Fibroblast of skin of back (primary cell): Measurements from ENCODE around the gene SKA2.
"Not testable (repeated sequence)": the region's sequence is repeated elsewhere in the genome, so short reads cannot be mapped to it uniquely, and the experiment has no call there.

Source experiments
- DNase-seq: peaks from one replicate; pipeline ENCODE4 v3.0.0-alpha.2; 2013

SKA2 gene

DNA sequence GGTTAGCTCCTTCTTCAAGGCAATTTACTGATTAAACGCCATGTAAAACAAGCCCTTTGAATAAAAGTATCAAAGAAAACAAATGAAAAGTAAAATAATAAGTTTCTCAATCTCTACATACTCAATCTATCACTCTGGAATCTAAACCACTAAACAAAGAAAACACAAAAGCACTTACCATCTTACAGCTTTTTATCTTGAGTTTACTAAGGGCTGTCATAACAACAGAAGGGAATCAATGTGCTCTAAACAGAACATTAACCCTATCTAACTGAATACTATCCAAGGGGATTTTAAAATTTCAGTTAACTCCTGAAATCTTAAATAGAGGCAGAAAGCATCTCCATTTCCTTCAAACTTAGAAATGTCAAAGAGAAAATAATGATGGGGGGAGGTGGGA lies 3.4 kb downstream of the SKA2 start:
- DNase-seq: no peak

DNA sequence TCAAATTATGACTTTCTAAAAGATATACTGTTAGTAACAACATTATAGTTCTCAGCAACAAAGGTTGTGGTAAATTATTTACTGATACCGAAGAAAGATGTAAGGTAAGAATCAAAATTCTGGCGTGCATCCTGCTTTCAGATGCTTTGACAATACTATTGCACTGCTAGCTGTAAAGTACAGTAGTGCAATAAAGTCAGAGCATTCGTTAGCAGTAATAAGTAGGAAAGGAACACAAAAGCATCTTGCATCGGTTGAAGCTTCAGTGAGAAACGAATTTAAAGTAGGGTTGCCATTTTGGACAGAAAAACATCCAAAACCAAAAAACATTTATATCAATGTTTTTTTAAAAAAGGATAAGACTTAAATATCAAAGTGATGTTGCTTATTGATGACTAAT lies 4.0 kb downstream of the SKA2 start:
- no peak for DNase-seq

DNA sequence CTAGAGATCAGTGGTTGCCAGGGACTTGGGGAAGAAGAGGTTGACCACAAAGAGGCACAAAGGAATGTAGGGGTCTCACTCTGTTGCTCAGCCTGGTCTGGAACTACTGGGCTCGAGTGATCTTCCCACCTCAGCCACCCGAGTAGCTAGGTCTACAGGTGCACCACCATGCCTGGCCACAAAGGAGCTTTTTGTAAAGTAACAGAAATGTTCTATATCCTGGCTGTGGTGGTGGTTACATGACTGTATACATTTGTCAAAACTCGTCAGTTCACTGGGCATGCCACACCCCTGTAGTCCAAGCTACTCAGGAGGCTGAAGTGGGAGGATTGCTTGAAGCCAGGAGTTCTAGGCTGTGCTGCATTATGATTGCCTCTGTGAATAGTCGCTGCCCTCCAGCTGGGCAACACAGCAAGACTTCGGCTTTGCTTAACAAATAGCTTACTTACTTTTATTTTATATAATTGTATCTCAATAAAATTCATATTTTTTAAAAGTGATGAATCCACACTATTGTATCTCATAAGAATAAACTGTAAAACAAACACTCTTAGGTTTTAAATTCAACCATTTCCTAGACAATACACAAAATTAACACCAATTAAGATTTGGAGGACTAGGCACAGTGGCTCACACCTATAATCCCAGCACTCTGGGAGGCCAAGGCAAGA lies 5.0 kb downstream of the SKA2 start:
- no peak for DNase-seq

DNA sequence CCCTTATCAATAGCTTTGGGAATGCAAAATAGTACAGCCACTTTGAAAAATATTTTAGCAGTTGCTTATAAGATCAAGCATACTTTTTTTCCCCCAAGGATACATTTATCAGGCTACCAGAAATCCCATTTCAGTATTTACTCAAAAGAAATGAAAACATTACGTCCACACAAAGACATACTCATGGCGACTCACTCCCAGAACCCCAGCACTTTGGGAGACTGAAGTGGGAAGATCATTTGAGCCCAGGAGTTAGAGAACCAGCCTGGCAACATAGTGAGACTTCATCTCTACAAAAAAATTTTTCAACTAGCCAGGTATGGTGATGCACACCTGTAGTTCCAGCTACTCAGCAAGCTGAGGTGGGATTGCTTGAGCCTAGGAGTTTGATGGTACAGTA lies 5.9 kb downstream of the SKA2 start:
- peak; percentile 78 for DNase-seq

DNA sequence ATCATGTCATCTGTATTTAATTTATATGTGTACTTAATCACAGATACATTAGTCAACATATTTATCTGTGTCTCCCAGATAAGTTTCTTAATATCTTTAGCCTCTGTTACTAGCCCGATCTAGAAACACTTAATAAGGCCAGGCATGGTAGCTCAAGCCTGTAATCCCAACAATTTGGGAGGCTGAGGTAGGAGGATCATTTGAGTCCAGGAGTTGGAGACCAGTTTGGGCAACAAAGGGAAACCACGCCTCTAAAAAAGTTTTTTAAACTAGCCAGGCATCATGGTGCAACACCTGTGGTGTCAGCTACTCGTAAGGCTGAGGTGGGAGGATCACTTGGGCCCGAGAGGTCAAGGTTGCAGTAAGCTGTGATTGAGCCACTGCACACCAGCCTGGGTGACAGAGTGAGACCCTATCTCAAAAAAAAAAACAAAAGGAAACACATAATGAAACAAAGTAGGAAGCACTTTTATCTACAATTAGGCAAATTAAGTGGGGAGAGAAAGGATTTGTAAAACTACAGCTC lies 9.4 kb downstream of the SKA2 start:
- no peak for DNase-seq

DNA sequence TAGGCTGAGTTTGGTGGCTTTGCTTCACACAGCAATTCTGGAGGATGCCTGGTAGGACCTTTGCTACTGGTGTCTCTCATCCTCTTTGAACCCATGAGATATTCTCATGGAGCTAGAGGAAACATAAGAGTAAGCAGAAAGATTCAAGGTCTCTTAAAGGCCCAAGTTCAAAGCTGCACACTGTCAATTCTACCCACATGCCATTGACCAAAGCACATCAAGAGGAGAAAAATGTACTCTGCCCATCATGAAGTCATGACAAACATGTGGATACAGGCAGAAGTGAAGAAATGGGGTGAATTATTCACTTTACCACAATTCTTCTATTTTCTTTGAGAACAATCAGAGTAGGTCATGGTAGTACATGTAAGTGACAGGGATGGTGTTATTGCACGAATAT lies 13.1 kb downstream of the SKA2 start:
- DNase-seq: no peak

DNA sequence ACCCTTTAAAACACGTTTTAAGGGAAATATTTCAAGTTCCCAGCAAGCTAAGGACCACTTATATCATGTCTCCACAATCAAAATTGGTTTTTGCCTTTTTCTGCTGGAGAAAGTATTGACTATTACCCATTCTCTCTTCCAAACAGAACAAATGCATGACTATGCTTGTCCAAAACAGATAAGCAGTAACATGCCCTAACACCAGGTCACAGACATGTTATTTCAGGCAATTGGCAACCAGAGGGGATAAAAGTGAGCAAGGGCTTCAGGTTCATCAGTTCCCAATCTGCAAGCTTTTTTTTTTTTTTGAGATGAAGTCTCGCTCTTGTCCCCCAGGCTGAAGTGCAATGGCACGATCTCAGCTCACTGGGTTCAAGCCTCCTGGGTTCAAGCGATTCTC lies 15.0 kb downstream of the SKA2 start:
- no peak for DNase-seq

DNA sequence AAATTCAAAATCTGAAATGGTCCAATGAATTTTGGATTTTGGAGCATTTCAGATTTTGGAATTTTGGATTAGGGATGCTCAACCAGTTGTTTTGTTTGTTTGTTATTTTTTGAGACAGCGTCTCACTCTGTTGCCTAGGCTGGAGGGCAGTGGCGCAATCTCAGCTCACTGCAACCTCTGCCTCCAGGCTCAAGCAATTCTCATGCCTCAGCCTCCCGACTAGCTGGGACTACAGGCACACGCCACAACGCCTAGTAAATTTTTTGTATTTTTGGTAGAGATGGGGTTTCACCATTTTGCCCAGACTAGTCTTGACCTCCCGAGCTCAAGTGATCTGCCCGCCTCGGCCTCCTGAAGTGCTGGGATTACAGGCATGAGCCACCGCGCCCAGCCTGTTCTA lies 16.6 kb downstream of the SKA2 start:
- not testable (repeated sequence) for DNase-seq

DNA sequence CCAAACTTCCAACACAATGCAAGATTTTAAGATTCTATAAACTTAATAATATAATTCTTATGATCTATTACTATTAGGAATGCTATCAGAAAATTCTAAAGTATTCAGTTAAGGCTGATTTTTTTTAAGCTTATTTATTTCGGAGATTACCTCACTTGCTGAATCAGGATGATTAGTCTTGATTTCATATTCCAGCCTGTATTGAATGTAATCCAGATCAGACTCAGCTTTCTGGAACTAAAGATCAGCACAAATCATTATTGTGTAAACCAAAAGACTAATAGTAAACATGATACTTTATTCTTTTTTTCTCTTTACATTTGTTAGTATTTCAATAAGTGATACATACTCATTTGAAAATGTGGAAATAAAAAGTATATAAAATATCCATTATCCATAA lies 23.9 kb downstream of the SKA2 start:
- DNase-seq: no peak

DNA sequence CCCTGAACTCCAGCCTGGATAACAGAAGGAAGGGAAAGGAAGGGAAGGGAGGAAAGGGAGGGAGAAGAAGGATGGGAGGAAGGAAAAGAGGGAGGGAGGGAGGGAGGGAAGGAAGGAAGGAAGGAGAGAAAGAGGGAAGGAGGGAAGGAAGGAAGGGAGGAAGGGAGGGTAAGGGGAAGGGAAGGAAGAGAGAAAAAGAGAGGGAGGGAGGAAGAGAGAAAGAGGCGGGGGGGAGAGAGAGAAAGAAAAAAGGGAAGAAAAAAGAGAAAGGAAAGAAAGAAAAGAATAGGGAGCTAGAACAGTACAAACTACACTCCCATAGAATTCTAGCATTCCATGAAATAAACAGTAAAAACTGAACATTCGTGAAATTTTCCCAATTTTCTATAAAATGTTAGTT lies 25.2 kb downstream of the SKA2 start:
- no peak for DNase-seq

DNA sequence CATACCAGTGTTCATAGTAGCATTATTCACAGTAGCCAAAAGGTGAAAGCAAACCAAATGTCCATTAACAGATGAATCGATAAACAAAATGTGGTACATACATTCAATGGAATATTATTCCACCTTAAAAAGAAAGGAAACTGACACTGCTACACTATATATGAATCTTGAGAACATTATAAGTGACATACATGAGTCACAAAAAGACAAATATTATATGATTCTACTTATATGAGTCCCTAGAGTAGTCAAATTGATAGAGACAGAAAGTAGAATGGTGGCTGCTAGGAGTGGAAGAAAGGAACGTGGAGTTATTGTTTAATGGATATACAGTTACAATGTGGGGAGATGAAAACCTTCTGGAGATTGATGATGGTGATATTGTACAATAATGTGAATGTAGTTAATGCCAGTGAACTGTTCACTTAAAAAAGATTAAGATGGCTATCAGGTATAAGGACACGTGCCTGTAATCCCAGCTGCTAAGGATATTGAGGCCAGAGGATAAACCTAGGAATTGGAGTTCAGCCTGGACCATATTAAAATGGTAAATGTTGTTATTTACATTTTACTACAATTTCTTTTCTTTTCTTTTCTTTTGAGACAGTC lies 28.1 kb downstream of the SKA2 start:
- no peak for DNase-seq

DNA sequence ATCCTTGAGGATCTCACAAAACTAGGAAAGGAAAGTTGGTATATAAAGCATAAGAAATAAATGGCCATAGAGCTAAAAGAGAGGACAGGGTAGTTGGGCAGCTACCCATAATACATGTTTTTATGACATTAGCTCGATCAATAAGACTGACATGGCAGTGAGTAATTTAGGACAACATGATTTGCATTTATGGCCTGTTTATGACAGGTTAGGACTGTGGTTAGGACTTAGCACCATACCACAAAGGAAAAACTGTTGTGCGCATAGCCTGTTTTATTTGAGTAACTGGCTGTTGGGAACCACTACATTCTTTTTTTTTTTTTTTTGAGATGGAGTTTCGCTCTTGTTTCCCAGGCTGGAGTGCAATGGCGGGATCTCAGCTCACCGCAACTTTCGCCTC lies 30.3 kb downstream of the SKA2 start:
- no peak for DNase-seq

DNA sequence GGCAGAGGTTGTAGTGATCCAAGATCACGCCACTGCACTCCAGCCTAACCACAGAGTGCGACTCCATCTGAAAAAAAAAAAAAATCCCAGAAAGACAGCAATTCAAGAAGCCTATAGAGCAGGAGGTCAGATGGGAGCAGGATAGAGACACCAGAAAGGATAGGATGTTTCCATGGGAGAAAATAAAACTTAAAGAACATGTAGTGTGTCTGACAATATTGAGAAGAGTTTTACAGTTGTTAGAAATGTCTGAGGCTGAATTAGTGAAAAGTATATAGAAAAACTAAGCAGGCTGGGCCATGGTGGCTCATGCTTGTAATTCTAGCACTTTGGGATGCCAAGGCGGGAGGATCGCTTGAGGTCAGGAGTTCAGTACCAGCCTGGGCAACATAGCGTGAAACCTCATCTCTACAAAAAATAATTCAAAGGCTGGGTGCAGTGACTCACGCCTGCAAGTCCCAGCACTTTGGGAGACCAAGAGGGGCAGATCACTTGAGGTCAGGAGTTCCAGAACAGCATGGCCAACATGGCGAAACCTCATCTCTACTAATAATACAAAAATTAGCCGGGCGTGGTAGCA lies 33.0 kb downstream of the SKA2 start:
- DNase-seq: no peak

DNA sequence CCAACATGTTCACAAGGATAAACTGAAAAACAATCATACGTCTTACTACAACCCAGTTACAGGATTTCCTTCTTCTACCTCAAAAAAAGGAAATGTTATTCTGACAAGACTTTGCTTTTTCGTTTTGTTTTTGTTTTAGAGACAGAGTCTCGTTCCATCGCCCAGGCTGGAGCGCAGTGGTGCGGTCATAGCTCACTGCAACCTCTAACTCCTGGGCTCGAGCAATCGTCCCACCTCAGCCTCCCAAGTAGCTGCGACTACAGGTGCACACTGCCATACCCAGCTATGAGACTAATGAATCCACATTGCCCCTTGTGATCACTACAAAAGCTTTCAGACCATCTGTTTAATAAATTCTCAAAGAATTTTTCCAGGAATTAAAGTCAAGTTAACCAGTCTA lies 39.5 kb downstream of the SKA2 start:
- DNase-seq: no peak

DNA sequence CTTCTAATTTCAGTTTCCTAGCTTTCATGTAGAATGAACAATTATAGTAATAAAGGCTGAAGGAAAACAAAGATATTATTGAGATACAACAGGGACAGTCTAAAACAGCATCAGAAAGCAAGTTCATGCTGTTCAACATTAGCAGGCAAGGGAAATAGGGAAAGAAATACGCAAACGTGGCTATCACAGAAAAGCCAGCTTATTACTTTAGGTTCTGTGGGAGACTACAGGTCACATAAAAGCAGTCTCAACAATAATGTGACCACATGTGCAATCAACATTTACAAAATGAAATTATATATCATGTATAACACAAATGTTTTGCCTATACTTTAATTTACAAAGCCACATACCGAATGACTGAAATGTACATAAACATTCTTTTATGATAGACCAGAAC lies 43.4 kb downstream of the SKA2 start:
- no peak for DNase-seq

DNA sequence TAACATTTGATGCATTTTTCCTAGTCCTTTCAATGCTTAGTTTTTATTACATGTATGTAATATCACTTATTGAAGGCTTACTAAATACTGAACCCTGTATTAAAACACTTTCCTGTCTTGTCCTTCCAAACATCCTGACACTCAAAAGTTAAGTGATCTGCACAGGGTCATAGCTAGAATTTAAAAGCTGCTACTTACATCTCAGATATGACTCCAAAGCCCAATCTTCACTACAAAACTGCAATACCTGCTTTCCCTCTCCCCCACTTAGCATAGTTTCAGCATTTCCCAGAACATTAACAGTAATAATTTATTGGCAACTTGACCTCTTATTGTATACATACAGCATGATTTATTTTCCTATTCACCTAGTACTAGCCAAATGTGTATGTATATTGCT lies 44.0 kb downstream of the SKA2 start:
- DNase-seq: no peak

DNA sequence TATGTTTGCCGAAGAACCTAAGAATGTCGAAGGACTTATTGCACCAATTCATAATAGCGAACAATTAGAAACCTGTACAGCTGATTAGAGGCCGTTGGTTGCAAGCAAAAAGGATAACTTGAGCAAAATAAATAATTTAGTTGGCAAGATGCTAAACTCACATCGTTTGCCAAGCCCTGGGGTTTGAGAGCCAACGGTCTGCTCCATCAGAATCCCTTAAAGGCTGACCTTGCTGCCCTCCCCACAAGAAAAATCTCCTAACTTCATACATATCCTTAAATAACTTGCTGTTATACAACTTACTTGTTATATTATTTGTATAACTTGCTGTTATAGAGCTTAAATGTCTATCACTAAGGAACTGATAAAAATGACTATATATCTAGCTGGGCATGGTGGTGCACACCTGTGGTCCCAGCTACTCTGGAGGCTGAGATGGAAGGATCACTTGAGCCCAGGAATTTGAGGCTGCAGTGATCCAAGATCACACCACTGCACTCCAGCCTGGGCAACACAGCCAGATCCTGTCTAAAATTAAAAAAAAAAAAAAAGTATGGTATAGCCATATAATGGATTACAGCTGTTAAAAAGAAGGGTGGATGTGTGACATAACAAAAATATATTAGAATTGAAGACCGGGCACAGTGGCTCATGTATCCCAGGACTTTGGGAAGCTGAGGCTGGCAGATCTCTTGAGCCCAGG lies 46.4 kb downstream of the SKA2 start:
- DNase-seq: no peak

DNA sequence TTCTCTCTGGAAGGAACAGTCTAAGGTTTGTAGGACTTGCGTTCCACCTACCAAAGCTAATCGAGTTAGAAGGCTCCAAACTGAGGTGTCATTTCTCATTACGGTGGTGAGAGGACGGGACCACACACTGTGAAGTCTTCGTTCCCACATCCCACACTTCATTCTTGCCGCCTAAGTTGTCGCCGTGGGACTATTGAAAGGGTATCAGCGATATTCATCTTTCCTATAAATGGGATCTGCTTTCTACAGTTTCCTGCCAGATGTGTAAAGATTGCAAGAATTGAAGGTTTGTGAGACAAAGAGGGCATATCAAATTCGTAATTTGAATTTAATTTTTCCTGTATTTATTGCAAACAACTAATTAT lies 47.7 kb downstream of the SKA2 start:
- peak; percentile 29 for DNase-seq

DNA sequence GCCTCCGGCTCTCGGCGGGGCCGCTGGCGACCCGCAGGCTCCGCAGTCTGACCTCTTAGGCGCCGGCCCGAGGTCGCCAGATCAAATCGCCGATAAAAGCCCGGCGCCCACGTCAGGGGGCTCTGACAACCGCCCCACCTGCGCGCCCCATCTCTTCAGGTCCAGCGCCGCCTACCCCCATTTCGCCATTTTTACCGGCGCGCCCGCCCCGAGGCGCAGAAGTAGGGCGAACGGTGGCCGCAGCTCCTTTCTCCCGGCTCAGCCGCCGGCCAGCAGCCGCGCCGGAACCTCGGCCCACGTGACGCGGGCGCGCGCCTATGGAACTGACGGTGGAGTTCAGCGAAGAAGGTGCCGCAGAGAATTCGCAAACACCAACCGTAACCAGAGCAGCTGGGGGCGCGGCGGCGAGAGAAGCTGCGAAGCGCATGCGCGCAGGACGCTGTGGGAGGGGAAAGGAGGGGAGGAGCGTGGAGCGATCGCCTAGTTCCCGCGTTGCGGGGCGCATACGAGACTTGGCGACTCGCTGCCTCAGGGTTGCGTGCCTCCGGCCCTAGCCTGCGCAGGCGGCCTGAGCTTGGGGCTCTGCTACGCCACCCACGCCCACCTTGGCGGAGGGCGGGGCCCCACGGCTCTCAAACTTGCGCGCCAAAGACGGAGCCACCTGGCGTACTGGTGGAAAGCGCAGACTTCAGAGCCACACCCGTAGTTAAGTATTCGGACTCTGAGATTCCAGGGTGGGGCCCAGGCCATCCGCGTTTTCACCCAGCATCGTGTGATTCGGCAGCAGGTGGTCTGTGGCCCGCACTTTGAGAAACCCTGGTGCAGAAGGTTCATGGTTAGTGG lies 48.3 kb downstream of the SKA2 start, which contains the start of gene TRIM37:
TRIM37 (minus strand) TSS at position 418 of the 843 bp plus-strand sequence. CDS start 419 bp downstream, outside the sequence.
- peak; percentile 97 for DNase-seq

DNA sequence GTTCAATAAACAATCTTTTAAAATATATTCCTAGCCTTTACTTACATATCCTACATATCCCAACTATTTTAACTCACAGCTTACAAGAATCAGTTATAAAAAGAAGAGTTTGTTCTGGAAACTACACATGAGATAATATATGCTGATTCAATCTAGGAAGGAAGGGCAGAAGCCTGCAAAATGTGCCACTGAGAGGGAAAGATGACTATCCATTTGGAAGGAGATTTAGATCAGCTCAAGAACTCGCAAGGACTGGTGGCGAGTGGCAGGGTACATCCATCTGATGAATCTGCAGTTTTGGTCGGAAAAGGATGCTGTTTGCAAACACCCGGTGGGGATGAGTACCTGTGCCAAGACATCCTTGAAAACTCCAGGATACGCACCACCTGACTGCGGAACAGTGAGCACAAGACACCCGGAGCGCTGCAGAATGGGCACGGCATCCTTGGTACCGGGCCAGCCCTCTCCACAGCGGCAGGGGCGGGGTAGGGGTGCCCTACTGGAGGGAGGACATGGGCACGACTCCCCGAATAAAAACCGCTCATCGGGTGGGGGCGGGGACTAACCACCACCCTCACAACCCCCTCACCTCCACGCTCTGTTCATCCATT lies 49.0 kb downstream of the SKA2 start:
- peak; percentile 25 for DNase-seq

DNA sequence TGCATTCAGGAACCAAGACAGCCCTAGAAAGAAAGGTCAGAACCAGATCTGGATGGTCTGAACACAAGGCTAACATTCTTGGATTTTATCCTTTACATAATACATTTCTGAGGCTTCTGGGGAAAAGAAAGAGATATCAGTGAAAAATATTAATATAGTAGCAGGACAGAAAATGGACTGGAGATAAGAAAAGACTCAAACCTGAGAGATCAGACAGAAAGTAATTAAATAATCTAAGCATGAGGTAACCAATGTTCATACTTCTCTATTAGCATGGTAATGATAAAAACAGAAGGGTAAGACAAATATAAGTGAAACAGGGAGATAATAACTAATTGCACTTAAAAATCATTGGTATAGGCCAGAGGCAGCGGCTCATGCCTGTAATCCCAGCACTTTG lies 53.8 kb downstream of the SKA2 start:
- no peak for DNase-seq

DNA sequence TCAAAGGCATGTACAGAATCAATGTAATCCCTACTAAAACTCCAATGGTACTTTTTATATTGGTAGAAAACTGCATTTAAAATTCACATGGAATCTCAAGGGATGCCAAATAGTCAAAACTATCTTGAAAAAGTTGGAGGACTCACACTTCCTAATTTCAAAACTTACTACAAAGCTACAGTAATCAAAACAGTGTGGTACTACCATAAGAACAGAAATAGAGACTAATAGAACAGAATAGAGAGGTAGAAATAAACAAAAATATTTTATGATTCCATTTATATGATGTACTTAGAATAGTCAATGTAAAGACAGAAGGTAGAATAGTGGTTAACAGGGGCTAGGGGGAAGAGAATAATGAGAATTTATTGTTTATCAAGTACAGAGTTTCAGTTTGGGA lies 57.1 kb downstream of the SKA2 start:
- no peak for DNase-seq
